Peyer's patch (tissue), 4 donors: ENCODE measurements around the gene ZBTB7A. TPM values are rescaled to one million over a fixed set of nuclear protein-coding genes. Genes with fewer than 3 reads are reported as not detected.

ENCODE experiments used
- DNase-seq, 3 donors: peaks; one replicate each; pipeline ENCODE4 v3.0.0-alpha.2; 2017 to 2019
- H3K27ac ChIP-seq, 4 donors: fragments of 200-600 bp; sonication (generic); one replicate each; pipeline ENCODE4 v1.5.1; 2016 to 2019
- H3K27me3 ChIP-seq, 2 donors: fragments of 200-600 bp; sonication (generic); one replicate each; pipeline ENCODE4 v1.5.1; 2019
- H3K36me3 ChIP-seq, 3 donors: fragments of 200-600 bp; sonication (generic); one replicate each; pipeline ENCODE4 v1.5.1; 2016 to 2019
- H3K4me1 ChIP-seq, 4 donors: fragments of 200-600 bp; sonication (generic); one replicate each; pipeline ENCODE4 v1.5.1; 2016 to 2019
- H3K4me3 ChIP-seq, 4 donors: fragments of 200-600 bp; sonication (generic); 1 replicate in 3 of 4; 2 replicates in 1 of 4; pipeline ENCODE4 v1.5.1; 2016 to 2019; ENCODE audit warnings: mild to moderate bottlenecking in 1 of 4
- H3K9me3 ChIP-seq, 4 donors: fragments of 200-600 bp; sonication (generic); one replicate each; pipeline ENCODE4 v1.5.1; 2016 to 2019; ENCODE audit warnings: mild to moderate bottlenecking in 1 of 4
- CTCF ChIP-seq, 6 experiments: fragments of 450-650 bp in 4 of 6; fragments of 200-600 bp in 2 of 6; sonication (generic) in 1 of 6; IDR thresholded peaks; one replicate each; pipeline ENCODE4 v1.5.1; 2017 to 2019; ENCODE audit warnings: antibody characterized with exemption in 6 of 6, mild to moderate bottlenecking in 3 of 6, moderate library complexity in 1 of 6
- POLR2A ChIP-seq, 2 donors: fragments of 450-650 bp; IDR thresholded peaks; one replicate each; pipeline ENCODE4 v1.5.1; 2017; ENCODE audit warnings: antibody characterized with exemption in 2 of 2, mild to moderate bottlenecking in 2 of 2, moderate library complexity in 2 of 2
- total RNA-seq, 4 donors: library from RNA; depleted of rRNA; stranded (reverse); fragments of >200 nt; gene quantifications; one replicate each; pipeline ENCODE4 v1.1.0, GENCODE V29; 2016

ZBTB7A gene
- total RNA-seq, 4 donors from 2014 or later, result 74.3 to 149 (median 96.1) TPM

- H3K27ac ChIP-seq, result peak overlapping the region in 1 of 4 donors; percentile 60
- H3K27me3 ChIP-seq, result no peaks in the 10 kb centered on the region
- peaks cover 0 to 34% (median 0%) of the 10 kb centered on the region in 4 donors for H3K4me1 ChIP-seq
- no peaks in the 10 kb centered on the region for H3K9me3 ChIP-seq
- H3K4me3 ChIP-seq, result no peak overlapping the region
- DNase-seq, result peak in 1 of 3 donors; percentile 46
- H3K36me3 ChIP-seq, result peaks cover 0 to 41% (median 0%) of the 10 kb centered on the region in 3 donors
- no peak for TF ChIP-seq POLR2A (IDR thresholded peaks at IDR 0.05)
These were observed 50.8 kb downstream of the ZBTB7A start for GRCh38 chr19:4015705-4016402.

GRCh38 chr19:4014541-4015491, 51.9 kb downstream of the ZBTB7A start:
- Histone ChIP-seq H3K27me3 (no peaks in the 10 kb centered on the region), H3K36me3 (peaks cover 0 to 41% (median 0%) of the 10 kb centered on the region in 3 donors), H3K4me1 (peaks cover 0 to 45% (median 3%) of the 10 kb centered on the region in 4 donors), H3K9me3 (no peaks in the 10 kb centered on the region), H3K4me3 (no peak overlapping the region), H3K27ac (peak overlapping the region in 1 of 4 donors; percentile 60)
- no peak for TF ChIP-seq POLR2A (IDR thresholded peaks at IDR 0.05)
- TF ChIP-seq CTCF (IDR thresholded peaks at IDR 0.05), result no peak
- DNase-seq, result peak in 1 of 3 donors; percentile 54

GRCh38 chr19:4013886-4014540, 52.7 kb downstream of the ZBTB7A start:
- no peaks in the 10 kb centered on the region for H3K9me3 ChIP-seq
- H3K27me3 ChIP-seq, result no peaks in the 10 kb centered on the region
- no peak overlapping the region for H3K4me3 ChIP-seq
- no peak for DNase-seq
- H3K4me1 ChIP-seq, result peaks cover 0 to 46% (median 5%) of the 10 kb centered on the region in 4 donors
- peaks cover 0 to 41% (median 0%) of the 10 kb centered on the region in 3 donors for H3K36me3 ChIP-seq
- H3K27ac ChIP-seq, result no peak overlapping the region
- TF ChIP-seq CTCF (IDR thresholded peaks at IDR 0.05), result no peak
- no peak for TF ChIP-seq POLR2A (IDR thresholded peaks at IDR 0.05)

- Histone ChIP-seq H3K27ac (peak overlapping the region in 1 of 4 donors; percentile 56), H3K27me3 (no peaks in the 10 kb centered on the region), H3K4me3 (no peak overlapping the region)
These were observed 53.6 kb downstream of the ZBTB7A start for GRCh38 chr19:4012975-4013634.

More at GRCh38 chr19:4012975-4013634, 53.6 kb downstream of the ZBTB7A start:
- DNase-seq, result peak in 1 of 3 donors; percentile 44
- Histone ChIP-seq H3K4me1 (peaks cover 0 to 52% (median 13%) of the 10 kb centered on the region in 4 donors), H3K9me3 (no peaks in the 10 kb centered on the region), H3K36me3 (peaks cover 0 to 37% (median 0%) of the 10 kb centered on the region in 3 donors)
- TF ChIP-seq CTCF (IDR thresholded peaks at IDR 0.05) (no peak), POLR2A (IDR thresholded peaks at IDR 0.05) (no peak)
